GM21717 (cell line): ENCODE measurements around the gene MAFF.

Source experiments
- ATAC-seq: cut with Tn5 transposase; IDR thresholded peaks from one replicate; pipeline ENCODE4 v1.9.1; 2021; ENCODE audit warnings: mild to moderate bottlenecking, moderate library complexity; ENCODE audit not compliant: unreplicated experiment

MAFF gene

GRCh38 chr22:38246046-38246658, 44.4 kb downstream of the MAFF start:
- ATAC-seq = no peak

- no peak for ATAC-seq
Observed at GRCh38 chr22:38246692-38247091, 44.9 kb downstream of the MAFF start.

- no peak for ATAC-seq
Observed at GRCh38 chr22:38247713-38248112, 45.9 kb downstream of the MAFF start.

GRCh38 chr22:38248280-38248679, 46.5 kb downstream of the MAFF start:
- no peak for ATAC-seq

GRCh38 chr22:38249301-38249700, 47.5 kb downstream of the MAFF start:
- no peak for ATAC-seq

- no peak for ATAC-seq
Observed at GRCh38 chr22:38249803-38250642, 48.2 kb downstream of the MAFF start.

GRCh38 chr22:38250643-38251340, 49.0 kb downstream of the MAFF start:
- no peak for ATAC-seq

- ATAC-seq = no peak
Observed at GRCh38 chr22:38251341-38251692, 49.5 kb downstream of the MAFF start.

GRCh38 chr22:38255697-38256096, 53.9 kb downstream of the MAFF start:
- no peak for ATAC-seq

- no peak for ATAC-seq
Observed at GRCh38 chr22:38257181-38257580, 55.4 kb downstream of the MAFF start.

GRCh38 chr22:38257650-38258250, 56.0 kb downstream of the MAFF start:
- no peak for ATAC-seq

- ATAC-seq = no peak
Observed at GRCh38 chr22:38258895-38259294, 57.1 kb downstream of the MAFF start.

- no peak for ATAC-seq
Observed at GRCh38 chr22:38259370-38259769, 57.6 kb downstream of the MAFF start.

GRCh38 chr22:38260761-38261681, 59.2 kb downstream of the MAFF start:
- ATAC-seq = peak; percentile 18

GRCh38 chr22:38262051-38262795, 60.4 kb downstream of the MAFF start:
- ATAC-seq = no peak

GRCh38 chr22:38264322-38264843, 62.6 kb downstream of the MAFF start:
- ATAC-seq = no peak
